ENCODE results near the gene NCS1.

DNA sequence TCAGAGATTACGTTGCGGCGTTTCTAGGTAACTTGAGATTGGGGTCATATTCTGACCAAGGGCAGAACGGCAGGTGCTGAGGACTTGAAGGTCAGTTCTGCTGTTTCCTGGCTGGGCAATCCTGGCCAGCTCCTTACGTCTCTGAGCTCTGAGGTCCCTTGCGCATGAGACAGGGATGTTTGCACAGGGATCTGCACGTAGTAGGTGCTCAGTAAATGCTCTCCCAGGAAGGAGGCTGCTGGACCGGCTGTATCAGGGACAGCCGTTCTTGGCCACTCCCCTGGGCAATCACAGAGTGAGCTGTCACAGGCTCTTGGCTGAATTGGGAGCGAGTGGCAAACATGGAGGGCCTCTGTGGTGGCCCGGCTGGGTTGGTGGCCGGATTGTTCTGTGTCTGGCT is 8.3 kb downstream of the NCS1 start:
- TF ChIP-seq EZH2 (IDR thresholded peaks at IDR 0.05), result no peak
- no peak for TF ChIP-seq POLR2AphosphoS5 (IDR thresholded peaks at IDR 0.05; ENCODE audit: borderline replicate concordance, low read depth, low read length)
- TF ChIP-seq FOXP2 (optimal IDR thresholded peaks at IDR 0.05; ENCODE audit: control extremely low read depth, extremely low read length, insufficient read depth), result no peak
